ENCODE data around the gene NMT1. TPM values are rescaled to one million over a fixed set of nuclear protein-coding genes. Genes with fewer than 3 reads are reported as not detected.

Gene NMT1
- total and polyA plus RNA-seq, 2 donors from 2014 or later: 72.3 to 98.5 TPM

GRCh38 chr17:45018514-45018847 lies 42.6 kb upstream of the NMT1 start:
- no peak for TF ChIP-seq CTCF (IDR thresholded peaks at IDR 0.05; ENCODE audit: borderline replicate concordance, extremely low read depth, insufficient read depth)
- intact Hi-C loops (cut with DNase I): no loop called here
- FAIRE-seq (no peak), DNase-seq (no peak)
- H3K27ac ChIP-seq (ENCODE audit: low read depth in 2 of 2, low read length in 2 of 2): no peak overlapping the region
- no peaks in the 10 kb centered on the region for H3K9me3 ChIP-seq (ENCODE audit: control insufficient read depth in 2 of 3, insufficient read depth in 1 of 3, low read length in 3 of 3)
- H3K9ac ChIP-seq (ENCODE audit: low read length in 3 of 3): no peak overlapping the region
- H3K4me1 ChIP-seq (ENCODE audit: control insufficient read depth in 2 of 3, insufficient read depth in 2 of 3, low read depth in 1 of 3, low read length in 3 of 3): peaks cover 5 to 14% (median 13%) of the 10 kb centered on the region in 3 donors
- H3K4me3 ChIP-seq (ENCODE audit: low read length in 3 of 3): peak overlapping the region in 1 of 3 donors; percentile 29
- no peaks in the 10 kb centered on the region for H3K27me3 ChIP-seq (ENCODE audit: control insufficient read depth, insufficient read depth, low read length)
- no peaks in the 10 kb centered on the region for H3K36me3 ChIP-seq (ENCODE audit: control insufficient read depth in 2 of 3, insufficient read depth in 3 of 3, low read length in 3 of 3)

DNA sequence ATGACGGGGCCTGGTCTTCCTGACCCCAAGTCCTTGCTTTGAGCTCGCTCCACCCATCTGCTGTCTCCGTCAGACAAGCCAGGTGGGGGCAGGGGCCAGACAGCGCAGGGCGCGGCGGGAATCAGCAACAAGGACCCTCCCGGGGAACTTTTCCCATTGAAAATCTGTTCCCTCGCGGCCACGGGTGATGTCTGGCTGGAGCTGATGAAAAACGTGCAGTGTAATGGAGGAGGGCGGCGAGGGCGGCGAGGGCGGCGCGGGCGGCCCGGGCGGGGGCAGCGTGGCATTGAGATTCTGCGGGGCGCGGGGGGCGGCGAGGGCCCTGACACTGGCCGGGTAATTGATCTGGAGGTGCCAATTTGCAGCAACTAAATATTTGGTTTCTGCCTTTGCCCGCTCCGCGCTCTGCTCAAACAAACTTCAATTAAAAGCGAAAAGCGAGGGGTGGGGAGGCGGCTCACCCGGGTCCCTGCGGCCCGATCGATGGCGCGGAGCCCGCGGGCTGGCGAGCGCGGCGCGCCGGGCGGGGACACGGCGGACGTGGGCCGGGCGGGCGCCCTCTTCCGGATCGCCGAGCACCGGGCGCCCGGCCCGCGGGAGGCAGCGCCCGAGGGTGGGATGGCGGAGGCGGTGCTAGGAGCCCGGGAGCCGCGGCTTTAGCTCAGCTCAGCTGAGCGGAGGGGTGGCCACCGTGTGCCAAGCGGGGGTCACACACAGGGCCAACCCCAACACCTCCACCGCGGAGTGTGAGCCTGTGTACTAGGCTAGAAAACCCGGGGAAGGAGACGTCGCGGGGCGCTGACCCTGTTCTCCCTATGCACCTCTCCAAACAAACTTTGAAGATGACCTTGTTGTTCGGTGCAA lies 42.0 kb upstream of the NMT1 start:
- DNase-seq (peak in 2 of 5 donors; percentile 39 to 78), FAIRE-seq (no peak)
- H3K9ac ChIP-seq (ENCODE audit: low read length in 3 of 3): no peak overlapping the region
- peak; percentile 22 for TF ChIP-seq CTCF (IDR thresholded peaks at IDR 0.05; ENCODE audit: borderline replicate concordance, extremely low read depth, insufficient read depth)
- H3K36me3 ChIP-seq (ENCODE audit: control insufficient read depth in 2 of 3, insufficient read depth in 3 of 3, low read length in 3 of 3): no peaks in the 10 kb centered on the region
- no peaks in the 10 kb centered on the region for H3K27me3 ChIP-seq (ENCODE audit: control insufficient read depth, insufficient read depth, low read length)
- H3K4me1 ChIP-seq (ENCODE audit: control insufficient read depth in 2 of 3, insufficient read depth in 2 of 3, low read depth in 1 of 3, low read length in 3 of 3): peaks cover 5 to 14% (median 13%) of the 10 kb centered on the region in 3 donors
- no peaks in the 10 kb centered on the region for H3K9me3 ChIP-seq (ENCODE audit: control insufficient read depth in 2 of 3, insufficient read depth in 1 of 3, low read length in 3 of 3)
- H3K4me3 ChIP-seq (ENCODE audit: low read length in 3 of 3): peak overlapping the region in 1 of 3 donors; percentile 29
- no peak overlapping the region for H3K27ac ChIP-seq (ENCODE audit: low read depth in 2 of 2, low read length in 2 of 2)
- intact Hi-C loops (cut with DNase I): no loop called here

- peak; percentile 76 to 87 (median 85) for DNase-seq
Observed at GRCh38 chr17:45020354-45021138, 40.6 kb upstream of the NMT1 start.

More at GRCh38 chr17:45020354-45021138, 40.6 kb upstream of the NMT1 start:
- peak overlapping the region in 1 of 3 donors; percentile 19 for H3K9ac ChIP-seq (ENCODE audit: low read length in 3 of 3)
- no peak overlapping the region for H3K4me3 ChIP-seq (ENCODE audit: low read length in 3 of 3)
- no peaks in the 10 kb centered on the region for H3K36me3 ChIP-seq (ENCODE audit: control insufficient read depth in 2 of 3, insufficient read depth in 3 of 3, low read length in 3 of 3)
- no peak for FAIRE-seq
- H3K9me3 ChIP-seq (ENCODE audit: control insufficient read depth in 2 of 3, insufficient read depth in 1 of 3, low read length in 3 of 3): no peaks in the 10 kb centered on the region
- no peaks in the 10 kb centered on the region for H3K27me3 ChIP-seq (ENCODE audit: control insufficient read depth, insufficient read depth, low read length)
- H3K4me1 ChIP-seq (ENCODE audit: control insufficient read depth in 2 of 3, insufficient read depth in 2 of 3, low read depth in 1 of 3, low read length in 3 of 3): peaks cover 5 to 14% (median 13%) of the 10 kb centered on the region in 3 donors
- intact Hi-C loops (cut with DNase I): loop anchor here (5.0 kb wide), 1 partner anchor 103 kb away; the partner anchor contains the start of gene GFAP
- TF ChIP-seq CTCF (IDR thresholded peaks at IDR 0.05; ENCODE audit: borderline replicate concordance, extremely low read depth, insufficient read depth): no peak
- no peak overlapping the region for H3K27ac ChIP-seq (ENCODE audit: low read depth in 2 of 2, low read length in 2 of 2)
